Occipital lobe (tissue), 2 donors: ENCODE measurements around the gene GRIK2. TPM values are rescaled to one million over a fixed set of nuclear protein-coding genes. Genes with fewer than 3 reads are reported as not detected.

Experiments used
- DNase-seq: peaks from one replicate; lab custom pipeline; 2025; lab: John Stamatoyannopoulos, UW
- total RNA-seq: library from RNA; depleted of rRNA; stranded (reverse); fragments of >200 nt; gene quantifications from one replicate; pipeline ENCODE4 v1.2.3, GENCODE V29; 2014

The GRIK2 gene
- total RNA-seq, 1 donor from 2014 or later = 82.7 TPM

DNA sequence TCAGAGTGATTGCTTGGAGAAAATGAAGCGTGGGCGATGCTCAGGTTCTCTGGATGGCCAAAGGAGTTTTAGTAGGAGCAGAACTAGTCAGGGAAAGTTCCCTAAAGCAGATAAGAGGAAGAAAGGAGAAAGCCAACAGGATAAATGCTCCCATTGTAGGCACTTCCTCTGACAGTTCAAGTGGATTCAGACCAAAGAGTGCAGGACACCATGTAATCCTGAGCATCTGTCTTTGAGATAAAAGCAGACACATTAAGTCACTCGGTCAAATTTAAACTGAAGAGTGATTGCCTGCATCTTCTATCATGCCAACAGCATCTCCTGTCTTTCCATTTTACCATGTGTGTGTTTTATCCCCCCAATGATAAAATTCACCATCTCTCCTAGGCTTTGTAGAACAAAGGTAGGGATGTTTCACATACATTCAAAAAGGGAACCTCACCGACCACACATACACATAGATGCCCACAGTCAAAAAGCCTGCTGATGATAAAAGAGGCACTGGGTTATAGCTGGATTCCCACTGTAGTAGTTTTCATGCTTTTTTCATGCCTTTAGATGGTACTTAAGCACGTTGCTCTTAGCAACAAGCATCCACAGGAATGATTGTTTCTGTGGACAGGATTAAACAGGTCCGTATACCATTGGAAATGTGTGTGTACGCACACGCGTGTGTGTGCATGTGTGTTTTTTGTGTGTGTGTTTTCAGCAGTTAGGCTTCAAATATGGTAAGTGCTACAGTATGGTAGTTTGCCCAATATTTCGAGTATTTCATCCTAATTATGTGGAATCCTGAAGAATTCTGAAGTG is 7.0 kb downstream of the GRIK2 start:
- DNase-seq = no peak

GRCh38 chr6:101401171-101401570 is 7.7 kb downstream of the GRIK2 start:
- no peak for DNase-seq

DNA sequence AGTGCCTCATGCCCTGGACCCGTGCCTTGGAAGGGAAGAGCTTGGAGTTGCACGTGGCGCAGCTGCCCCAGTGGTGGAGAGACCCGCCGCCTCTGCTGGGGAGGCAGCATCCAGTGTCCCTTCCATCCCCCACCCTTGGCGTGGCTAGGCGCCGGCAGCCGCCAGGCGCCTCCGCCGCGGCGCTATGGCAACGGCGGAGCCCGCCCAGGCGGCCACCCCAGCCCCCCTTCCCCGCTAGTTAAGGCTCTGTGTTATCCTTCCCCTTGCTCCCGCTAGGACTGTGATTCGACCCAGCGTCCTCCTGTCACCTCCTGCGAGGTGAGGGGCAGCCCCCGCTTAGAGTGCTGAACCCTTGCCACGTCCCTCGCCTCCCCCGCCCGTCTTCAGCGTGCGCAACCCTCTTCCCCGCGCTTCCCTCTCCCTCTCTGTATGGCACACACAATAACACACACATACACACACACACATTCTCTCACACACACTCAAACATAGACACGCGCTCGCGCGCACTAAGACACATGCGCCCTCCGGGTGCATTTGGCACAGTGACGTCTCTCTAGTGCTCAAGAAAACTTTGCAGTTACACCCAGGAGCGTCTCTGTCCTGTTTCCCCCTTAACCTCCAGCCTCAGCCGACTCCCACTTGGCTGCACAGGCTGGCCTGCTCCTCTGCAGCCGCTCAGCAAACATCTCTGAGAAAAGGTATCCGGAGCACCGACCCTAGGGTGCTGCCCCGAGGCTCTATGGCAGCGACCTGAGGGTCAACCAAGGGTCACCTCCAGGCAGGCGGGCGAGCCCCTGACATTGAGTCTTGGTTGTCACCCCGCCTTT is 8.5 kb downstream of the GRIK2 start:
- DNase-seq = peak; percentile 60

- peak; percentile 17 for DNase-seq
Measured at GRCh38 chr6:101402622-101403031, 9.1 kb downstream of the GRIK2 start.

DNA sequence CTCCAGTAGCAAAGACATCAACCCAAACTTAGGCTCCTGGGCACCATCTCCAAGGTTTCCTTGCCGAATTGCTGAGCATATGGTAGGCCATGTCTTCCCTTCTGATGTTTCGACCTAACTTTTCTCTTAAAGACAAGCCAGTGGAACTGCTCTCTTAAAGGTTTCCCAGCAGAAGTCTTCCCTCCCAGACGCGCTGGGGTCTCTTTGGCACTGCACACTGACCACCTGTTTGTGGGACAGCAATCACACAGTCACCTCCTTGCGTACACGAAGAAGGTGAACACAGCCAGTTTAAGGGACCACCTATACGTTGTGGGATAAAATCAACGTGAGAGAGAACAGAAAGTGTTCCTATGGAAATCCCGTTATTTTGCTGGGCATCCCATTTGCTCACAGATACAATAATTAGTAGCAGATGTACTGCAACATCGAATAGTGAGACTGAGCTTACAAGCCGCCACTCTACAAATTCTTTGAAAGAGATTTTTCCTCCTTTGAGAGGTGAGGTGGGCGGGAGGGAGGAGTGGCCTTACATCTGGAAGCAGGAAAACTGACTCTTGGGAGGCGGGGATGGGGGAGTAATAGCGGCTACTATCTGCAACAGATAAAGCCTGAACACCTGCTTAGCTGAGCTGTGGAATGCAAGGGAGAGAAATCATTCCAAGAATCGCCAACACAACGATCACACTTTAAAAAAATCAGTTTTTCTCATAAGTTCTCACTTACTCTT is 9.9 kb downstream of the GRIK2 start:
- DNase-seq = no peak

DNA sequence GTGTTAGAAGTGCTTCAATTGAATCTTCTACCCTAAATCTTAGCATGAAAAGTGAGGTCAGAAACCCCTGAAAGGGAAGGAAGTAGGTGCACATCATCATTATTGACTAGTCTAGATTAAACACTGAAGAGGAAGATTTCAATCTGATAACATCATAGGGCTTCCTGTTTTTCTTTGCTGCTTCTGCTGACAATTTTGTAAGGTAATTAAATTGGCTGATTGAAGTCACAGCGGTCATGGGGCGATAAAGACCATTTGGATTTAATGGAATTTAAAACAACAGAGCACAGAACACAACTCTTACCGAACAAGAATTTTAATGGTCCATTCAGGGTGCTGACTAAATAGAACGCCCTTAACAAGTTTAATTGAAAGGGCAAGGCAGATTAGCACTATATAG is 11.3 kb downstream of the GRIK2 start:
- no peak for DNase-seq

GRCh38 chr6:101413773-101414172 is 20.3 kb downstream of the GRIK2 start:
- no peak for DNase-seq

DNA sequence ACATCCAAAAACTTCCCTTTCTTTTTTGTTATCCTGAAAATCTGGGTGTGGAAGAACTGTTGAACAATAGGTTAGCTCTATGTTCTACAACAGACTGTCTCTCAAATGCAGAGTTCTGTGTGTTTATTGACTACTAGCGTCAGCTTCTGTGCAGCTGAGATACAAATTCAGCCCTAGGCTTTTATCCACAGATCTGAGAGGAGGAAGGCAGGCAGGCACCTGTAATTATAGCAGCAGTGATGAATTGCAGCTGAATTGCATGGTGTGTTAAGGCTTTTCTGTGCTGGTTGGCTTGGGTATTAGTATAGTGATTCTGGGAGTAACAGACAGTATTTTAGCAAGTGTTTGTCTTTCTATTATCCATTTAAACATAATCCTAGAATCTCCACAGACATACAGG is 24.4 kb downstream of the GRIK2 start:
- DNase-seq = no peak

DNA sequence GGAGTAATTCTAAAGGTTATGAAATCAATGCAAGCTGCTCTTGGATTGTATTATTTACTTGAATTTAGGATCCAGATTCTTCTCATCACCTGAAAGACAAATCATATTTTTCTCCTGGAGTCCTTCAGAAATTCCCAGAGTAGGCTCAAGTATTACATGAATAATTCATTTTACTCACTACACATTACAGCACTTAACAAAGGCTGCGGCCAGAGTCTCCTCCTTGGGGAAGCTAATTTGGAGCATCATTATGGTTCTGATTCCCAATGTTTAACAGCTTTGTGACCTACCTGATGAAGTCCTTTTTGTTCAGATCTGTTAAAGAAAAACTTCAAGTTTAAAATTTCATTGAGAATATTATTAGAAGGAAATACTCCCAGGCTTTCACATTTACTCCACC is 28.7 kb downstream of the GRIK2 start:
- no peak for DNase-seq

DNA sequence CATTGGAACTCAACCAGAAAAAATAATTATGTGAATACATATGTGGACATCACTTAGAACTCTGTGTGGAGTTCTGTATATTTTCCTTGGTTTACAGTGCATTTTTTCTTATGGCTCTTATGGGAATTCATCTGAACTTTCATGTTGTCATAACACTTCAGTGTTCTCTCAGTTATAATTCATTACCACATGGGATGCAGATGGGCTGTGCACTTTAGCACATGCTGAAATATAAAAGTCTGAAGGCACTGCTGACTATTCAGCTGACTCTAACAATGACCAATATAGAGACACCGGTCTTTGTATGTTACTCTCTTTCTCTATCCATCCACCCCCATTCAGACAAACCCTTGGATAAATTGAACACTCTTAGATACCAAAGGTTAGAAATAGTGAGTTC is 29.3 kb downstream of the GRIK2 start:
- DNase-seq = no peak

- peak; percentile 14 for DNase-seq
Measured at GRCh38 chr6:101429270-101429669, 35.8 kb downstream of the GRIK2 start.

DNA sequence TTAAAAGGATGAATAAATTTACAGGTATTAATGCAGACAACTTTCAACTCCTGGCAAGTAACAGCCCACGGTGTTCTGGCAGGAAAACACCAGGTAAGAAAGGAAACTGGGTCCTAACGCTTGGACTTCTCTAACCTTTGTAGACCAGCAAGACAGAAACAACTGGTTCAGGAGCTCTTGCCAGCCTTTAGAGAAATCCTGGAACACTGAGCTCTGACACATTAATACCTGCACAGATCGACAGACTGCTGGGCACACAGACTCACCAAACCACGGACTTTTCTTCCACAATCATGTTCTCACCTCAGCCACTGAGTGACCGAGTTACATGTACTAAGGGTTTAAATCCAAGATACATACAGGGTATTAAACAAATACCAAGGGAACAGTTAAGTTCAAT is 36.3 kb downstream of the GRIK2 start:
- DNase-seq = no peak

DNA sequence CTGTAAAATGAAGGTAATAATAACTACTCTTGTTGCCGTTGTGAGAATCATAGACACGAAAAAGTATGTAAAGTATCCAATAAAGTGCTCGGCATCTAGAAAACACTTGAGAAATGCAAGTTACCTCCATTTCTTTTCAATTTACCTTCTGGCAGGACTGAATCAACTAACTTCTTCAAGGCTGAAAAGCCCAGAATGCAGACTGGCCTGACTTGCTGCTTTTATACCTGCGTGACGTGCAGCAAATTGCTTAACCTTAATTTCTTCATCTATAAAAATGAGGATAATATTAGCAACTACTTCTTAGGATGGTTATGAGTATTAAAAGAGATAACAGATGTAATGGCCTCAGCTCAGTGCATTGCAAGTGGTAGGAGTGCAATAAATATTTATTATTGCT is 39.6 kb downstream of the GRIK2 start:
- no peak for DNase-seq

- DNase-seq = no peak
Measured at GRCh38 chr6:101434601-101435000, 41.1 kb downstream of the GRIK2 start.

GRCh38 chr6:101435038-101435437 is 41.5 kb downstream of the GRIK2 start:
- DNase-seq = no peak

GRCh38 chr6:101439790-101440189 is 46.3 kb downstream of the GRIK2 start:
- DNase-seq = no peak

DNA sequence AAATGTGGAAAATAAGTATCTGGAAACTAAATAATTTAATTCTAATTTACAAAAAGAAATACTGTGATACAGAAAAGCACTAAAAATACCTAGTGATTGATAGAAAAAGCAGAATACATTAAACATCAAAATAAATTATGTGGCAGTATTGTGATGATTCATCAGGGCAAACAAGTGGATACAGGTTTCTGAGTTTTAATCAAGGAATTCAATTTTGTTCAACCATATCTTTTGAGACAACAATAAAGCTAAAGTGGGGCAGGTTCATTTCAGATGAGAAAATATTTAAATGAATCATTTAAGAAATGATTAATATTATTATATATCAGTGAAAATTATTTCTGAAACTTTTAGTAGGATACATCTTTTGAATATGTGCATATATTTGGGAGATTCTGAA is 49.8 kb downstream of the GRIK2 start:
- no peak for DNase-seq

GRCh38 chr6:101444717-101445116 is 51.2 kb downstream of the GRIK2 start:
- DNase-seq = no peak

GRCh38 chr6:101445527-101445926 is 52.0 kb downstream of the GRIK2 start:
- no peak for DNase-seq

- no peak for DNase-seq
Measured at GRCh38 chr6:101450901-101451300, 57.4 kb downstream of the GRIK2 start.

- DNase-seq = no peak
Measured at GRCh38 chr6:101451981-101452380, 58.5 kb downstream of the GRIK2 start.

GRCh38 chr6:101453221-101453620 is 59.7 kb downstream of the GRIK2 start:
- no peak for DNase-seq
